GM21576 (cell line): ENCODE data around the gene GNB5.

ENCODE experiments used
- ATAC-seq: cut with Tn5 transposase; IDR thresholded peaks from one replicate; pipeline ENCODE4 v1.9.1; 2021; ENCODE audit warnings: mild to moderate bottlenecking, moderate library complexity; ENCODE audit not compliant: unreplicated experiment

The GNB5 gene

DNA sequence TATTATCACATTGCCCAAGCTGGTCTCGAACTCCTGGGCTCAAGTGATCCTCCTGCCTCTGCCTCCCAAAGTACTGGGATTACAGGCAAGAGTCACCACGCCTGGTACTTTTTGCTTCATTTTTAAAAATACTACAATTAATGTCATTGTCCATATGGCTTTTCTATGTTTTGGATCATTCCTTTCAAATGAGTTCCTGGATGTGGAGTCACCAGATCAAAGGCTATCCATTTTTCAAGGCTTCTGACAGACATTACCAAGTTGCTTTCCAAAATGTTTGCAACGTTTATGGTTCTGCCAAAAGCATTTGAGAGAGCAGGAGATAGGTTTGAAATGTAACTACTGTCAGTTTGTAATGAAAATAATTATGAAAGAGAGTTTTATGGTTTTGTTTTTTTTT is 44.4 kb downstream of the GNB5 start:
- no peak for ATAC-seq

DNA sequence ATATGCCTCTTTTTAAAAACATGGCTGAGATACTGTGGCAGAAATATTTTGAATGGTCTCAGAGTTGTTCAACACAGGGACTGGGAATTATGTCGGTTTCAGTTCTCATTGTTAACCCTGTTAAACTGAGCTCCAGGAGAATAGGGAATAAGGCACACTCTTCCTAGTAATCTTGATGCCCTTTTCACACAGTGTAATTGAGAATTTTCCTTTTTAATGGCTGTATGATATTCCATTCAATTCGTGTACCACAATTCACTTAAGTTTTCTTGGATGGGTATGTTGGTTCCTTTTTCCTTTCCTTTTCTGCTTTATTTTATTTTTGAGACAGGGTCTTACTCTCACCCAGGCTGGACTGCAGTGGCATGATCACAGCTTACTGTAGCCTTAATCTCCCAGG is 44.9 kb downstream of the GNB5 start:
- ATAC-seq, result no peak

DNA sequence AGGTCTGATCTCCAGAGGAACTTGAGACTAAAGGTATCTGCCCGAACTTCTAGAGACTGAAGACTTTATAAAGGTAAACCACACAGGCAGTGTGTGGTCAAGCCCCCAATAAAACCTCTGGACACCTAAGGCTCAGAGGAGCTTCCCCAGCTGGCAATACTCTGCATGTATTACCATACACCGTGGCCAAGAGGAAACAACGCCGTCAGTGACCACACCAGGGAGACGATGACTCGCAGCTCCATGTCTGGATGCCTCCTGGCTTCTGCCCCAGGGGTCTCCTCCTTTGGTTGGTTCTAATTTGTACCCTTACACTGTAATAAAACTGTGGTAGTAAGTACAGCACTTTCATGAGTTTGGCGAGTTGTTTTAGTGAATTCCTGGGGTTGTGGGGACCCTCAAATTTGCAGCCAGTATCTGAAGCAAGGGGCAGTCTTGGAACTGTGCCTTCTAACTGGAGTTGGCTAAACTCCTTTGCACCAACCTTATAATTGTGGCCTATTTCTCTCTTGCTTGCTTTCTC is 46.5 kb downstream of the GNB5 start:
- ATAC-seq, result no peak

DNA sequence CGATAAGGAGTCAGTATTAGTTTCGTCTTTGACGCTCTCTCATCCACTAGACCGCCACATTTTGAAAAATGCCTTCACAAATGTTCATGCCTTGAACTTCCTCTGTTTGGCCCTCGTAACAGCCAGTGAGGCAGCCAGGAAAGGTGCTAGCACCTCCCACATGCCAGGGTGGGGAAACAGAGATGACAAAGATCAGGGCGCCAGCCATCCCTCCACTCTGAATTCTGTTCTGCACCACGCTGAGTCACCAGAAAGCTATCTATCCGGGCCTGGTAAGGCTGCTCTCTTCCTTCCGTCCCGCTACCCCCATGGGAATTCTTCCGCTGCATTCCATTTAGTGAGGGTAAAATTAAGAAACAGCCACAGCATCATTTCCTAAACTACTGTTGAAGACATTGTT is 47.3 kb downstream of the GNB5 start:
- ATAC-seq, result no peak

DNA sequence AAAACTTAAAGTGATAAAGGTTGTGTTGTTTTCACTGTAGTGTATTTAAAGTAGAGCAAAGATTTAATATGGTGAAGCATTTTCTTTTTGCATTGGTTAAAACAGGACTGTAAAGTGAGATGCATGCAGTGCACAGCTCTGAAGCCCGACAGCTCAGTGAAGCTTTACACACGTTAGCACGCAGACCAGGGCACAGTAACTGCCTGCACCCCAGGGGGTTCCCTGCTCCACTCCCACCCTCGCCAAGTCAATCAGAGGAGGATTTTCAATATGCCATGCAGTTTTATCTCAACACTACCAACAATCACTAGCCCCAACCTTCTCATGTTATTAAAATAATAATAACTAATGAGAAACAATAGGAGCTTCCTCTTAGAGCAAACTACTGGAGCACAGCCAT is 50.5 kb downstream of the GNB5 start:
- no peak for ATAC-seq

DNA sequence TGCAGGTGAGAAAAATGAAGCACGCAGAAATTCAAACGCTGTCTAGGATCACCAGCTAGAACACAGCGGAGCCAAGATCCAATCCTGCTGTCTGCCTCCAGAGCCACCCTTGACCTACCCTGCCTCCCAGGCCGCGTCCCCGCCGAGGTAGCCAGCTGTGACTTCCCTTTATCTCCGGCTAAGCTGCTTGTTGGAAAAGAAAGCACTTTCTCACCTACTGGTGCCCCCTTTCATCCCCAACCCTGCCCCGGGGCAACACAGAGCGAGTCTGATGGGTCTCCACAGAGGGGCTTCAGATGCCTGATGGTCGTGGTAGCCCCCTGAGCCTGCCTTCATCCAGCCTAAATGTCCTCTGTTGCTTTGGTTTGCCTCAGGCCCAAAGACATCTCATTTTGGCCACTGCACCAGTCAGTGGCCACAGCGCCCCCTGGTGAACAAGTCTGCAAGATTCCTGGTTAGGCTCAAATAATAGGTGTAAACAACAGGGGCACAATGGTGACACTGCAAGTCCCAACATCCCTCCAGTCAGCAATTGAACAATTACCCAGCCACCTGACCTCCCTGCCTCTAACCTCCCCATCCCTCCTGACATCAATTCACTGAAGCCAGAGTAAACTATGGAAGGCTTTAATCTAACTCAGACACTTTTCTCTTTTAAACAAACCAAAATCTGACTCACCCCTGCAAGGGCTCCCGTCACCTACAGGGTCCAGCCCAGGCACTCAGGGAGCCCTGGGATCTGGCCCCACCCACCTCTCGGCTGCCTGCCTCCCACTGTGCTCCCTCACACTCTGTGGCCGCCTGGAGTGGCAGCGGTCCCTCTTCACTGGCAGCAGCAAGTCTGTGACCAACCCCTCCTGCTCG is 51.4 kb downstream of the GNB5 start:
- ATAC-seq, result peak; percentile 52

DNA sequence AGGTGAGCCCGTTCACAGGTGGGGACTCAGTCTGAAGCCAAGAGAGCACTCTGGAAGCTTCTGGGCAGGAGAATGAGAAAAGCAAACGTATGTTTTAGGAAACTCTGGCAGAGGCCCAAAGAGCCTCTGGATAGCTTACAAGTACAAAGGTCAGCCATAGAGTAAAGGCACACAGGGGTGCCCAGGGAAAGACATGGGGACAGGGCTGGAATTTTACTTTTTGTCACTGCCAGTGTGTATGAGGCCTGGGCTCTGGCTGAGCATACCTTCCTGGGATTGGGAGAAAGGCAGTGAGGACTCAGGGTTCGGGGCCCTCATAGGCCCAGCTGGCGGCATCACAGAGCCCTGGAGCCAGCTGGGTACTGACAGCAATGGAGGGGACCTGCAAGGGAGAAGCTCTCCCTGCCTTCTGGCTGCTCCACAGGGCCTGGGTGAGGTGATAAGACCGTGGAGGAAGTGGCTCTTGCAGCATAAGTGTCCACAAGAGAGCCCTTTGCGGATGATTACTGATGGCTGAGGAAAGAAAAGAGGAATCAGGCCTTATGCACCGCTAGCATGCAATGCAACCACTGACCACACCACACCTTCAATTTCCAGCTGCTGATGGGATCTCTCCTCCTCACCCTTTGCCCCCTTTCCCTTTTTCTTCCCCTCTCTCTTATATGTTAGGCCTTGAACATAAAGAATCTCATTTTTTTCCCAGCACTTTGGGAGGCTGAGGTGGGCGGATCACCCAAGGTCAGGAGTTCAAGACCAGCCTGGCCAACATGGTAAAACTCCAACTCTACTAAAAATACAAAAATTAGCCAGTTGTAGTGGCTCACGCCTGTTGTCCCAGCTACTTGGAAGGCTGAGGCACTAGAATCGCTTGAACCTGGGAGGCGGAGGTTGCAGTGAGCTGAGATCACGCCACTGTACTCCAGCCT is 53.5 kb downstream of the GNB5 start:
- ATAC-seq, result no peak

DNA sequence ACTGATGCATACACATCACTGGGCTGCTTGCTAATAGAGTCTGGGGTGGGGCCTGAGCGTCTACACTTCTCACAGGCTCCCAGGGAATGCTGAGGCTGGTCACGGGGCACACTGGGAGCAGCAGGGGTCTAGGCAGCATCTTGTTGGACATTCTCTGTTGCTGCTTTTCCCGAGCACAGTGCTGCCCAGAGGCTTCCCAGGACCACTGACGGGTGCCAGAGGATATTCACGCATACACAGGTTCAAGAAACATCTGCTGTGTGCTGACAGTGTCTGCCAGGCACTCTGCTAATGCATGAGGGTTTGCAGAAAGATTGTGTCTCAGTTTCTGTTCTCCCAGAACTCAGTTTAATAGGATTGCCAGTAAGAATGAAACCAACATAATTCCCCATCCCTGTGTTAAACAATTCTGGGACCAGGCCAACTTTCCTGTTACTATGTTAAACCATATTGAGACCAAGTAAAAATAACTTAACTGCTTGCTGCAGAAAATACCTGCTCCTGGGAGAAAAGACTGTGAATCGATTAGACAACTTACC is 54.7 kb downstream of the GNB5 start:
- no peak for ATAC-seq

DNA sequence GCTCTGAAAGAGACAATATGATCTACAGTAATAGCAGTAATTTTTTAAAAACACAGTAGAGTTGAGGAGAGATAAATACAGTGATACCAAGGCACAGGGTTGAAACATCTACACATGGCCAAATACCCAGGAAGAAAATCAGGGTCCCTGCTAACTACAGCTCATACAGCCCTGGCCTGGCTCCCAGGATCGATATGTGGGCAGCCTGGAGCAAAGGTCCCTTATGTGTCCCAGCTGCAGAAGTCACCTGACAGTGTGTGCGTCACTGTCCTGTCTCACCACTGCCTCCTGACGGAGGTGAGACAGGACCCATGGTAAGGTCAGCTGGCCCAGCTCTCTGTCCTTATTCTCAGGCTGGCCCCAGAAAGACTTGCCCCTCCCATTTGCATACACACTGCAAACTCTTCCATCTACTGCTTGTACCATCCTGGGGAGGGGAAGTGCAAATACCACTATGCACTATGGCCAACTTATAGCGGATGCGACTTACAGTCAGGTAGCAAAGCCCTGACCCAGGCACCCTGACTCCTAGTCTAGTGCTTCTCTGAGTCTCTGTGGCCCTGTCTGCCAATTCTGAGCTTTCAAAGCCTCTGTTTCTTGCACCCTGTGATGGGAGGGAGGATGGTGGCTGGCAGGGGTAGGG is 56.6 kb downstream of the GNB5 start:
- ATAC-seq, result no peak

DNA sequence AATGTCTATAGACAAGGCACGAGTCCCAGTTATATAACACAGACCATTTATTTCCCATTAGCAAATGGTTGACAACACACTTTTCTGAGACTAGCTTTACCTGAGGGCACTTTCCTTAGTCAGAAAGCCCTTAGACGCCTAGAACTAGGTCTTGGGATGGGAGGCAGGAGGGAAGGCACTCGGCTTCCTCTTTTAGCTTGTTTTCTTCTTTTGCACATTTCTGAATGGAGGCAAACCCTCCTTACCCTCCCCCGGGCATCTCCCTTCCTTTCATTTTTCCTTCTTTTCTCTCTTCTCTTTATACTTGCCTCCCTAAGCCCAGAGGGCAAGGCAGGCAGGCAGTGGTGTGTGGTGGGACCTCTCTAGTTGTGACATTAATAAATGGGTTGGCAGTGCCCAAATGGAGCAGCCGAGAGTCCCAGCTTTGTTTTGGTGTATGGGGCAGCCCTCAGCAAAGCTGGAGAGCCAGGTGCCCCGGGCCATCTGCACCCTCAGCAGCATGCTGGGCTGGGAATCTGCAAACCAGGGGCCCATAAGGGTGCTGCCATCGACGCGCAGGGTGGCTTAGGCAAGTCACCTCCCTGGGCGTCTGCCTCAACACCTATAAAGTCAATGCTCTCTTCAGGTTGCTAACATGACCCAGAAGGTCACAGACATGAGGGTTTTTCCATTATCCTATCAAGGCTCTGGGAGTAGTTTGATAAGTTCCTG is 57.5 kb downstream of the GNB5 start:
- no peak for ATAC-seq

DNA sequence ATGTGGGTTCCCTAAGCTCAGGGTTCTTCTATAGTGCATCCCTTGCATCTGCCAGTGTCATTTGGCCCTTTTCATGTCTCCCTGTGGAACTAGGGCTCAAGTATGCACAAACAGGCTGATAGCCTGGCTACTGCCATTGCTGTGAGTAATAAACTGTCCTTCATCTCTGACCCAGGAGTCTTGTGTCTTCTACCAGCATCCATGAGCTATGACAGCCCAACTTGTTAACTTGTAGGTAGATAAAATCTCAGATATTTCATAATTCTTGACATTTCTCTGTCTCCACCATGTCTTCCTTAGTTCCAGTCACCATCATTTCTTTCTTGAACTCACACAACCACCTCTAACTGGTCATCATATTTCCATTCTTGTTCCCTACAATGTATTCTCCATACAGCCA is 59.1 kb downstream of the GNB5 start:
- ATAC-seq, result no peak

DNA sequence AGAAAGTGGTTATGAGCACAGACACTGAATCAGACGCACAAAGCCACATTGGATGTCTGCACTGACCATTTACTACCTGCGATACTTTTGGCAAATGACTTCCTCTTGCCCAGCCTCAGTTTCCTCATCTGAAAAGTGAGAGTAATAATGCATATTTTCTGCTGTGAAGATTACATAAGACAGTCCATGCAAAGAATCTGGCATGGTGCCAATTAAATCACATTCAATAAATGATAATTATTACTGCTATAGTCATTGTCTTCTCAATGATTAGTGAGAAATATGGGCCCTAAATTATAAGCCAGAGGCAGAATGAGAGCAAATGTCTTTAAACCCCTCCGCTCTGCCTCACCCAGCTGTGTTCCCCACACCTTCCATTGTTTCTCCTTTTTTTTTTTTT is 62.6 kb downstream of the GNB5 start:
- ATAC-seq, result no peak

DNA sequence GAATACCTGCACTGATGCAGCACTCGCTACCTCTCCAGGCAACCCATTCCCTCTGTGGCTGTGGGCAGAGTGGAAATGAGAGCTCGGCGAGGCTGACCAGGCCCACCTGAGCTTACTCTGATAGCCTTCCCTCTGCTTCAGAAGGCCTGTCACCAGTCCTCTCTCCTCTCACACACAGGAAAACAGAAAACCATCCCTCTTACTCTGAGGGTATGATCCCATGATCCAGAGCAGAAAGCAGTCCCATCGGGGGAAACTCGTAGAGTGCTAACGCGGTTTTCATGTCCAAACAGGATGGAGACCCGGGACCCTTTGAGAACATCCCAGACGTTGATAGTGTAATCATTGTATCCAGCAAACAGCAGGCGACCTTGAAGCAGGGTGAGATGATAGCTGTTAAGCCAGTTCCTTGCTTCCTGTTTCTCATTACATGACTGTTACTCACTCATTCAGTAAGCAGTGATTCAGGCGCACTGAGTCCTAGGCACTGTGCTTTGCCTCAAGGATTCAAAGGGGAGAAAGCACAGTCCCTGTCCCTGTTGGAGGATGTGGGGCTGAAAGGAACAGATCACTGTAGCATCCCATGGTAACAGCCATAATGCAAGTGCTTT is 66.8 kb downstream of the GNB5 start:
- no peak for ATAC-seq

DNA sequence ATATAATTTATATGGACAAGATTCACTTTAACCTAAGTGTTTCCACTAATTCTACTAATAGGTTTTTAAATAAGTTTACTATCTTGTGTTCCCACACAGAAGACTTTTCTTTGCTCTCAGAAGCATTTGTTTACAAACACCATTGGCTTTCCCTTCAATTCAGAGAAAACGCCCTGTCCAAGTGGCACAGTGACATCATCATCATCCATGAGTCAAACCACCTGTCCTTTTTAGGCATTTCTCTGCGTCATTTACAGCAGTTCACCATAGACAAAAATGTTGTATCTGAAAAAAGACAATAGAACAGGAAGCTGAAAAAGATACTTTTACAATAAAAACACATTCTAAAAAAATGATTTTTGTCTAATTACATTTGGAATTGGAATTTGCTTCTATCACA is 69.3 kb downstream of the GNB5 start:
- no peak for ATAC-seq

DNA sequence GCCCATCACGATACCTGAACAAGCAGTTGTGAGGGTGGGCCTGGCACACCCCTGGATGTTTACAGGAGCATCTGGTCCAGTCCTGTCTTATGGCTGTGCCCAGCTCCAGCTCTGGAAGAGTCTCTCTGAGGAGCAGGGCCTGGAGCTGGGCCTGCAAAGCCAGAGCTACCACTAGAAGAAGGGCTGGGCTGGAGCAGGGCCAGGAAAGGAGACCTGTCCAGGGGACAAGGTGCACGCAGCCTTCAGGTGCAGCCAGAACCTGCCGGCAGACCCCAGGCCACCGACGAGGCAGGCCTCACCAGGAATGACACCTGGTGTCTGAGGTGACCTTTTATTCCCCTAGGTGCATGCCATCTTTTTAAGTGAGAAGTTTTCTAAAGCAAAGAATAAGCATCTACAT is 70.2 kb downstream of the GNB5 start:
- ATAC-seq, result no peak

DNA sequence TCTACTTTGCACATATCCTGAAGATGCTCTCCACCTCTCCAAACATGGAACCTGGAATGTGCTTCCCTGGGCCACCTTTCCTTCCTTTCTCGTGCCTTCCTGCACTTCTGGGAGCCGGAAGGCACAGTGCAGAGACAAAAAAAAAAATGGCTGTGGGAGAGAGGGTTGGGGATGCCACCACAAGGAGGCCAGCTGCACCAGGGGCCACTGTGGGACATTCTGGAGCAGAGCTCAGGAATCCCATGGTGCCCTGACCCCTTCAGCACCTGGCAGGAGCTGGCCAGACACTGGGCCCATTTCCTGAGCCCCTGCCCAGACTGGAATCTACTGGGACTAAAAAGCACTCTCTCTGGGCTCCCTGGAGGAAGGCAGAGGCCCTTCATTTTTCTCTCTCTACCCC is 70.7 kb downstream of the GNB5 start:
- no peak for ATAC-seq

DNA sequence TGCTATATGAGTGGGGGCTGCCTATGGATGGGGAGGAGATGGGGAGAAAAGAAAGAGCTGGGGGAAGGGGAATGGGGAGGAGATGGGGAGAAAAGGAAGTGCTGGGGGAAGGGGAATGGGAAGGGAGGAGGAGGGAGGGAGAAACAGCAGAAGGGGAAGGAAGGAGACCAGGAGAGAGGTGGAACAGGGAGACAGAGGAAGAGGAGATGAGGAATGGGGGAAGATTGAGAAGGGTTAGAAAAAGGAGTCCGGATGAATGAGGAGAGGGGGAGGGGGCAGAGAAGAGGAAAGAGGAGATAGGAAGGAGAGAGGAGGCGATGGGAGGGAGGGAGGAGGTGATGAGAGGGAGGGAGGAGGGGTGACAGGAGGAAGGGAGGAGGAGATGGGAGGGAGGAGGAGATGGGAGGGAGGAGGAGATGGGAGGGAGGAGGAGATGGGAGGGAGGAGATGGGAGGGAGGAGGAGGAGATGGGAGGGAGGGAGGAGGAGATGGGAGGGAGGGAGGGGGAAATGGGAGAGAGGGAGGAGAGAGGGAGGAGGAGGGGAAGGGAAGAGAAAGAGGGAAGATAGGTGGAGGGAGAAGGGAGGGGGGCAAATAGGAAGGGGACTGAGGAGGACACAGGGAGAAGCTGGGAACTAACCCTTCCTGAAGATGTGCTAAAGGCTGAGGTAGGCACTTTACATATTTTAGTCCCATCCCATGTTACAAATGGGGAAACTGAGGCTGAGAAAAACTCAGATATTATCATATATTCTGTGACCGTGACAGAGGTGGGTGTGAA is 72.0 kb downstream of the GNB5 start:
- no peak for ATAC-seq

DNA sequence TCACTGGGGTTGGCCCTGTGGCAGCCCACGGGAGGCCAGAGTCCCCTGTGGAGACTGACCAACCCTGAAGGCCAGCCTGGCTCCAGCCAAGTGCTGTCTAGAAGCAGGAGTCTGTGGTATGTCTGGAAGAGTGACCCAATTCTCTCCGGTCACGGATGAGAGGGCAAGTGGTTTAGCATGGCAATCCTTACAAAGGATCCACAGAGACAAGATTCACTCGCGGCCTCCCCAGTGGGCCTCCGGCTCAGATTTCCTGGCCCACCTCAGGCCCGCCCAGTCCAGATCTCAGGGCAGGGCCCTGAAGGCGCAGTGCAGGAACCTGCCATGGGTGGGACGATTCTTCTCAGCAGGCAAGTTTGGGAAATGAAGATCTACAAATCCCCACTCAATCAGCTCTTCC is 73.6 kb downstream of the GNB5 start:
- no peak for ATAC-seq
